Activated CD8-positive, alpha-beta memory T cell treated with anti-CD3 and anti-CD28 coated beads, Interleukin-2, amount 50 U/mL, for 1 hour (primary cell): ENCODE data around the gene ZNF615.
"Not testable (repeated sequence)": the region's sequence is repeated elsewhere in the genome, so short reads cannot be mapped to it uniquely, and the experiment has no call there.

ENCODE experiments used
- DNase-seq: peaks from one replicate; pipeline ENCODE4 v3.0.0-alpha.2; 2020; ENCODE audit errors: extremely low read depth

The ZNF615 gene

GRCh38 chr19:51980116-51980736, 27.8 kb downstream of the ZNF615 start:
- DNase-seq = no peak

GRCh38 chr19:51978882-51979281, 29.1 kb downstream of the ZNF615 start:
- no peak for DNase-seq

GRCh38 chr19:51977346-51977745, 30.7 kb downstream of the ZNF615 start:
- DNase-seq = no peak

GRCh38 chr19:51976852-51977251, 31.2 kb downstream of the ZNF615 start:
- DNase-seq = no peak

GRCh38 chr19:51975787-51976186, 32.2 kb downstream of the ZNF615 start:
- DNase-seq = not testable (repeated sequence)

GRCh38 chr19:51971624-51972023, 36.4 kb downstream of the ZNF615 start:
- DNase-seq = no peak

- no peak for DNase-seq
Measured at GRCh38 chr19:51970718-51971117, 37.3 kb downstream of the ZNF615 start.

GRCh38 chr19:51965583-51965982, 42.4 kb downstream of the ZNF615 start:
- DNase-seq = no peak

- DNase-seq = not testable (repeated sequence)
Measured at GRCh38 chr19:51960621-51961233, 47.3 kb downstream of the ZNF615 start.

- DNase-seq = no peak
Measured at GRCh38 chr19:51959791-51960190, 48.2 kb downstream of the ZNF615 start.

- not testable (repeated sequence) for DNase-seq
Measured at GRCh38 chr19:51957846-51958245, 50.2 kb downstream of the ZNF615 start.

- no peak for DNase-seq
Measured at GRCh38 chr19:51948975-51949374, 59.0 kb downstream of the ZNF615 start.

- DNase-seq = no peak
Measured at GRCh38 chr19:51946602-51947001, 61.4 kb downstream of the ZNF615 start.

GRCh38 chr19:51944798-51945552, 63.0 kb downstream of the ZNF615 start:
- DNase-seq = no peak
